ENCODE measurements around the gene POMGNT2.

GRCh38 chr3:43113671-43114070, 7.8 kb upstream of the POMGNT2 start:
- TF ChIP-seq, protein P1, sequence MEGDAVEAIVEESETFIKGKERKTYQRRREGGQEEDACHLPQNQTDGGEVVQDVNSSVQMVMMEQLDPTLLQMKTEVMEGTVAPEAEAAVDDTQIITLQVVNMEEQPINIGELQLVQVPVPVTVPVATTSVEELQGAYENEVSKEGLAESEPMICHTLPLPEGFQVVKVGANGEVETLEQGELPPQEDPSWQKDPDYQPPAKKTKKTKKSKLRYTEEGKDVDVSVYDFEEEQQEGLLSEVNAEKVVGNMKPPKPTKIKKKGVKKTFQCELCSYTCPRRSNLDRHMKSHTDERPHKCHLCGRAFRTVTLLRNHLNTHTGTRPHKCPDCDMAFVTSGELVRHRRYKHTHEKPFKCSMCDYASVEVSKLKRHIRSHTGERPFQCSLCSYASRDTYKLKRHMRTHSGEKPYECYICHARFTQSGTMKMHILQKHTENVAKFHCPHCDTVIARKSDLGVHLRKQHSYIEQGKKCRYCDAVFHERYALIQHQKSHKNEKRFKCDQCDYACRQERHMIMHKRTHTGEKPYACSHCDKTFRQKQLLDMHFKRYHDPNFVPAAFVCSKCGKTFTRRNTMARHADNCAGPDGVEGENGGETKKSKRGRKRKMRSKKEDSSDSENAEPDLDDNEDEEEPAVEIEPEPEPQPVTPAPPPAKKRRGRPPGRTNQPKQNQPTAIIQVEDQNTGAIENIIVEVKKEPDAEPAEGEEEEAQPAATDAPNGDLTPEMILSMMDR (IDR thresholded peaks at IDR 0.05; ENCODE audit: insufficient read depth, low read length) = no peak
- TF ChIP-seq REST (IDR thresholded peaks at IDR 0.05; ENCODE audit: insufficient replicate concordance, low read depth) = no peak
- TF ChIP-seq POLR2AphosphoS5 (IDR thresholded peaks at IDR 0.05; ENCODE audit: low read depth) = no peak
- no peak for TF ChIP-seq GABPA (IDR thresholded peaks at IDR 0.05; ENCODE audit: low read depth)
- no peak for TF ChIP-seq SPI1 (IDR thresholded peaks at IDR 0.05; ENCODE audit: borderline replicate concordance, low read depth)
